ACC112 (cell line): Measurements from ENCODE around the gene KCTD16.

Source experiments
- H2AFZ ChIP-seq: fragments of 200-600 bp; sonication (generic); one replicate; pipeline ENCODE4 v1.6.0; 2017; ENCODE audit warnings: antibody characterized with exemption, low read length; ENCODE audit not compliant: unreplicated experiment
- H3K27ac ChIP-seq: fragments of 200-600 bp; sonication (generic); 2 replicates; pipeline ENCODE4 v1.5.1; 2014; ENCODE audit warnings: low read depth, mild to moderate bottlenecking, antibody characterized with exemption, low read length, moderate library complexity
- H3K27me3 ChIP-seq: fragments of 200-600 bp; sonication (generic); 2 replicates; pipeline ENCODE4 v1.6.1; 2014; ENCODE audit warnings: mild to moderate bottlenecking, antibody characterized with exemption, low read length, moderate library complexity, mixed read lengths; ENCODE audit not compliant: insufficient read depth
- H3K36me3 ChIP-seq: fragments of 200-600 bp; sonication (generic); 2 replicates; pipeline ENCODE4 v1.6.1; 2016; ENCODE audit warnings: mild to moderate bottlenecking, antibody characterized with exemption, low read length, moderate library complexity, mixed read lengths; ENCODE audit not compliant: insufficient read depth
- H3K4me1 ChIP-seq: fragments of 200-600 bp; sonication (generic); one replicate; pipeline ENCODE4 v1.6.1; 2016; ENCODE audit warnings: low read length, mixed read lengths; ENCODE audit not compliant: insufficient read depth, unreplicated experiment, control insufficient read depth
- H3K4me3 ChIP-seq: fragments of 200-600 bp; sonication (generic); 2 replicates; pipeline ENCODE4 v1.5.1; 2014; ENCODE audit warnings: mild to moderate bottlenecking, low read depth, low read length
- H3K79me2 ChIP-seq: fragments of 200-600 bp; sonication (generic); one replicate; pipeline ENCODE4 v1.6.0; 2016; ENCODE audit warnings: low read length; ENCODE audit not compliant: control insufficient read depth, unreplicated experiment, insufficient read depth

KCTD16 gene

DNA sequence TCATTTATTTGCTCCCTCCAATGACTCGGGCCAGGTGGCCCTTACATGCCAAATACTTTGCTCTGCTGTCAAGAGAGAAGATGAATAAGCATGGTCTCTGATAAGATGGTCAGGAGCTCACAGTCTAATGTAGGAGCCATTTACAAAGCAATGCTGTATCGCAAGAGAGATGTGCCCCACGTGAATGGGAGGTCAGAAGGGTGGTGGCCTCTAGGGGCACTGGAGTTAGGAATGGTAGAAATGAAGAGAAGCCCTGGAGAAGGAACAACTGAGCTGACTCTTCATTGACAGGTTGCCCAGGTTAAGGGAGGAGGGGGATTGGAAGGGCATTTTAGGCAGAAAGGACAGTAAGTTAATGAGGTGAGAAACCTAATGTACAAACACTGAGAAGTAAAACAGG is 286.5 kb downstream of the KCTD16 start:
- Histone ChIP-seq H3K27me3 (no peaks in the 10 kb centered on the region), H3K4me1 (no peaks in the 10 kb centered on the region), H3K27ac (no peak overlapping the region)

DNA sequence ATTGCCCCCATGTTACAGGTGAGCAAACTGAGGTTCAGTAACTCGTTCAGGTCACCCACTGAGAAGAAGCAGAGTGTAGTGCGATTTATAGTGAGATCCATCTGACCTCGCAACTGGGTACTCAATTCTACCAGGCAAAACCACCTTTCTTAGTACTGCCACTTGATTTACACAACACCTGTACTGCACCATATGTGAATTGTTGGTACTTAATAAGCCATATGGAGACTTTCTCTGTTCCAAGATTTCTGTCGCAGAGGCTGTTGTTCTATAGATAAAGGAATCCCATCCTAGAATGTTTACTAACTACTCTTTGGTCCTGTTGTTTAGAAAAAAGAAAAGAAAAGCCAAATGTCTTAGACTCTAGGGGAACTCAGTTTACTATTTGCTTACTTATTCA is 287.5 kb downstream of the KCTD16 start:
- H3K27ac ChIP-seq: no peak overlapping the region
- no peaks in the 10 kb centered on the region for H3K79me2 ChIP-seq
- no peaks in the 10 kb centered on the region for H3K4me1 ChIP-seq
- H2AFZ ChIP-seq: no peak overlapping the region
- H3K27me3 ChIP-seq: no peaks in the 10 kb centered on the region
- H3K36me3 ChIP-seq: no peaks in the 10 kb centered on the region
- no peak overlapping the region for H3K4me3 ChIP-seq

More for the DNA sequence above, 286.5 kb downstream of the KCTD16 start:
- H2AFZ ChIP-seq: no peak overlapping the region
- H3K36me3 ChIP-seq: no peaks in the 10 kb centered on the region
- no peak overlapping the region for H3K4me3 ChIP-seq
- H3K79me2 ChIP-seq: no peaks in the 10 kb centered on the region

DNA sequence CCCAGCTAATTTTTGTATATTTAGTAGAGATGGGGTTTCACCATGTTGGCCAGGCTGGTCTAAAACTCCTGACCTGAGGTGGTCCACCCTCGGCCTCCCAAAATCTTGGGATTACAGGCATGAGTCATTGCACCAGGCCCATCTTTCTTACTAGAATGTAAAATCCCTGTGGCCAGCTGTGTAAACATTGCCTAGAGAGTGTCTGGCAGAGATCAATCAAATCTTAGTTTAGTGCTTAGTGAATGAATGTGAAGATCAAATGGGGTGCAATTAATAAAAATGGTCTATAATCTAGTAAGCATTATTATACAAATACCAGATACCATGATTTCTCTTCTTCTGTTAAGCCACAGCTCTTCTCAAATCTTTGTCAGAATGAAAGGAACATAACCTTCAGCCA is 289.9 kb downstream of the KCTD16 start:
- Histone ChIP-seq H3K27me3 (no peaks in the 10 kb centered on the region), H3K4me3 (no peak overlapping the region), H3K4me1 (no peaks in the 10 kb centered on the region), H3K27ac (no peak overlapping the region), H3K79me2 (no peaks in the 10 kb centered on the region), H3K36me3 (no peaks in the 10 kb centered on the region), H2AFZ (no peak overlapping the region)

DNA sequence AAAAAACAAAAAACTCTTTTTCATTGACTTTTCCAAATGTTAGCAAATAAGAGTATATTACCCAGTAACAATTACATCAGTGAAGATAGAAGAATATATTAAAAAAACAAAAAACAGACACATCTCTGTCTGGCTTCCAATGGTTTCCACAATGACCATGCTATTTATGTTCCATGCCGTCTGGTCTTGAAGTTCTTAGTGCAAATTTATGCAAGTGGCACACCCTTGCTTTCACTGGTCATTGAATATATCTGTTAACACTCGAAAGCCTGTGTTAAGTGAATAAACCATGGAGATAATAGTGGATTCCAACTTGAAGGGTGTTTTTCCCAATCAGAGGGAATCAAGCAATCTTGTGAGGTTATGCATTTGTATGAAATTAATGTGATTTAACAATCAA is 291.9 kb downstream of the KCTD16 start:
- Histone ChIP-seq H3K4me1 (peaks cover 4% of the 10 kb centered on the region), H3K27ac (no peak overlapping the region), H3K4me3 (no peak overlapping the region), H2AFZ (no peak overlapping the region), H3K36me3 (no peaks in the 10 kb centered on the region), H3K27me3 (no peaks in the 10 kb centered on the region), H3K79me2 (no peaks in the 10 kb centered on the region)

DNA sequence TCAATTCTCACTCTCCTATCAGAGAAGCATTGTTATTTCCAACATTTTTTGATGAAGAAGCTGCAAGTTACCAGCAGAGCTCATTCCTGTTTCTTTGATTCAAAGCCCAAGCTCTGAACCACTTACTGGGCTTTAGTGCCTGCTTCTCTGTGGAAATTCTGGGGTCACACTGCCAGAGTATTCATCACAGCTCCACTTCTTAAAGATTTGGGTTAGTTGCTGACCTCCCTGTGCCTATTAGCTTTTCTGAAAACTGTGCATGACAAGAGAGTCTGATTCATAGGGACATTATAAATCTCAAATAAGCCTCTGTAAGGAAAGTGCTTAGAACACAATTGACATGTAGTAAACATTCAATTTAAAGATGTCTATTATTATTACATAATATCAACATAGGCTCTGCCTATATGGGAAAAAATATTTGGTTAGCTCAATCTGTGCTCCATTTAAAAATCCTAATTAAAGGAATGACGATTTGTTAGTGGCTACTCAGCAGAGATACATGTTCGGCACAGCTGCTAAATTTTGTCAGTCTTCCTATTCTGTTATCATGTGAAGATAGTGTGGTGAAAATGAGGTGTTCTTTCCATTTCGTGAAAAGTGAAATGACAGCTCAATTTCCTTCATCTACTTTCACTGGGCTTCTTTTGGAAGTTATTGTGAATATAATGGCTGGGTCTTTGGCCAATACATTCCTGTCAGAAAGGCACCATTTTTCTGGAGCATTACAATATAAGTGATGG is 293.0 kb downstream of the KCTD16 start:
- H3K27me3 ChIP-seq: no peaks in the 10 kb centered on the region
- H3K79me2 ChIP-seq: no peaks in the 10 kb centered on the region
- no peak overlapping the region for H3K27ac ChIP-seq
- H2AFZ ChIP-seq: no peak overlapping the region
- no peaks in the 10 kb centered on the region for H3K36me3 ChIP-seq
- no peak overlapping the region for H3K4me3 ChIP-seq
- H3K4me1 ChIP-seq: peaks cover 5% of the 10 kb centered on the region

DNA sequence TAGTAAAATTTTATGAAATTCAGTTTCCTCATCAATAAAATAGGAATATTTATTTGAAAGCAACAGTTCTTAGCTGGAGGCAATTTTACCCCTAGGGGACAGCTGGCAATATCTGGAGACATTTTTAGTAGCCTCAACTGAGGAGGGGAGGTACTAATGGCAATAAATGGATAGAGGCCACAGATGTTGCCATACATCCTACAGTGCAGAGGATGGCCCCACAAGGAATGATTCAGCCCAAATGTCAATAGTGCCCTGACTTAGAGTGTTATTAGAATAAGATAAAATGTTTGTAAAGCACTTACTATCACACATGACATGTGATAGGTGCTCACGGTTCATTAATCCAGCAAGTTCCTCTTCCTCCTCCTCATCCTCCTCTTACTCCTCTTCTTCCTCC is 293.6 kb downstream of the KCTD16 start:
- H2AFZ ChIP-seq: no peak overlapping the region
- no peak overlapping the region for H3K4me3 ChIP-seq
- H3K27ac ChIP-seq: no peak overlapping the region
- H3K36me3 ChIP-seq: no peaks in the 10 kb centered on the region
- peaks cover 5% of the 10 kb centered on the region for H3K4me1 ChIP-seq
- no peaks in the 10 kb centered on the region for H3K27me3 ChIP-seq
- no peaks in the 10 kb centered on the region for H3K79me2 ChIP-seq

DNA sequence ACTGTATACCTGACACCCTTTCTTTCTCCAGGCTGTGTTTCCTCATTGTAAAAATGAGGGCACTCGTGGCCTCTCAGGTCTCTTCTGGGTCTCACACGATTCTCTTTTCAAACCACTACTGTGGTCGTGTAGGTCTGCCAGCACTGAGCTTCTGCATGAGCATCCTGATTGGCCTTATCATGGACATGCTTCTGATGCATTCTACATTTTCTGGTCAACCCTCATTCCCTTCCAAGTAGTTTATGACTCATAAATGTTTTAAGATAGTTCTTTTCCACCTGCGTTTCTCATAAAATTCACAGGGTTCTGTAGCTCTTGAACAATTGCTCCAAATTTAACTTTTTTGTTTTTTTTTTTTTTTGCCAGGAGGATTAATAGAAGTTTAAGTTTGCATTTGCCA is 294.8 kb downstream of the KCTD16 start:
- Histone ChIP-seq H3K4me1 (peaks cover 5% of the 10 kb centered on the region), H3K4me3 (no peak overlapping the region), H3K27me3 (no peaks in the 10 kb centered on the region), H3K27ac (no peak overlapping the region), H3K36me3 (no peaks in the 10 kb centered on the region), H2AFZ (no peak overlapping the region), H3K79me2 (no peaks in the 10 kb centered on the region)

DNA sequence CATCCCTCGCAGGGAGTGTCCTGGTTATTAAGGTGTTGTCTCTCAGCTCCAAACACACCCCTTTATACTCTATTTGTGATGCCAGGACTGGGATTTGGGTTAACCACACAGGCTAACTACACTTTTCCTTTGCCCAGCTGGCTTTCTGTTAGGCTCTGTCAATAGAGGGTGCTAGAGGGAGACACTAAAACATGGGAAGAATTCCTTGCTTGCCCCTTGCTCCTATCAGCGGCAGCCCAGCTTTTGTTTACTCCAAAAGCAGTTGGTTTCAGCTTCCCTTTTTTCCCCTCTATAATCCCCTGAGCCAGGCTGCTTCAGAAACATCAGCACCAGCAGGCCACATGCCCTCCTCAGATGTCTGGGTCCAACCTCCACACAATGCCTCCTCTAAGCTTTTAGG is 297.1 kb downstream of the KCTD16 start:
- Histone ChIP-seq H3K4me1 (peaks cover 5% of the 10 kb centered on the region), H2AFZ (peak overlapping the region; percentile 53), H3K27ac (no peak overlapping the region)

DNA sequence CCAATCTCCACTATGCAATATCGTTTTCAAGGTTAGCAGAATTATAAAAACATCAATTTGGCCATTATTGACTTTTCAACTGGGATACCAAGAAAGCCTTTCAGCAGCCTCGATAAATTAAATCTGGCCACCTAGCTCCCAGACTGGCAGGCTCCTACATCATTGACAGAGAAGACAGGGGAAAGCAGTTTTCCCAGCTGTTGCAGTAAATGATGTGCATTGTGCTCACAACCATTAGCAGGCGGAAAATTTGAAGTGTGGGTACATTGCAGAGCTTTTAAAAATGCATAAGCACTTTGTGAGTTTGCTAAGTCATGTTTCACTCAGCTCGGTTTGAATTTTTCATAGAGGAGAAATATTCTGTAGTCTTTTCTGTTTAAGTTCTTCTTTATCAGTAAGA is 297.9 kb downstream of the KCTD16 start:
- H3K4me1 ChIP-seq: peaks cover 5% of the 10 kb centered on the region
- H3K79me2 ChIP-seq: no peaks in the 10 kb centered on the region
- H3K4me3 ChIP-seq: no peak overlapping the region
- H2AFZ ChIP-seq: no peak overlapping the region
- H3K27me3 ChIP-seq: no peaks in the 10 kb centered on the region
- no peaks in the 10 kb centered on the region for H3K36me3 ChIP-seq
- no peak overlapping the region for H3K27ac ChIP-seq

More for the DNA sequence above, 297.1 kb downstream of the KCTD16 start:
- H3K79me2 ChIP-seq: no peaks in the 10 kb centered on the region
- no peaks in the 10 kb centered on the region for H3K36me3 ChIP-seq
- no peak overlapping the region for H3K4me3 ChIP-seq
- H3K27me3 ChIP-seq: no peaks in the 10 kb centered on the region

DNA sequence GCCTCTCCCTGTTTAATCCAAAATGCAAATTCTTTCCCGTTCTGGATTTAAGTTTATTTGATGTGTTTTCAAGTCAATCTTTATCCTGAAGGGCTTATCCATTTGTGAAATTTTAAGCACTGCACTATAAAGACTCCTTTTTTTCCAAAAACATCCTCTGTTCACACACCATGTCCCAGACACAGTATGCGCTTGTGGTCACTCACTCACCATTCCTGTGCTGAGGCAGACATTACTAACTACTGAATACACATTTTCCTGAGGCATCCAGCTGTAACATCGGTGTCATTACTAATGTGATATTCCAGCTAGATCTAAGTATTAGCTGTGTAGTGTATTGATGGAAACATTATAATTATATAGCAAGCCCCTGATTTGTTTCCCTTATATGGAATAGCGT is 298.4 kb downstream of the KCTD16 start:
- H3K4me1 ChIP-seq: peaks cover 5% of the 10 kb centered on the region
- H3K79me2 ChIP-seq: no peaks in the 10 kb centered on the region
- no peaks in the 10 kb centered on the region for H3K36me3 ChIP-seq
- no peaks in the 10 kb centered on the region for H3K27me3 ChIP-seq
- H2AFZ ChIP-seq: no peak overlapping the region
- no peak overlapping the region for H3K4me3 ChIP-seq
- no peak overlapping the region for H3K27ac ChIP-seq

DNA sequence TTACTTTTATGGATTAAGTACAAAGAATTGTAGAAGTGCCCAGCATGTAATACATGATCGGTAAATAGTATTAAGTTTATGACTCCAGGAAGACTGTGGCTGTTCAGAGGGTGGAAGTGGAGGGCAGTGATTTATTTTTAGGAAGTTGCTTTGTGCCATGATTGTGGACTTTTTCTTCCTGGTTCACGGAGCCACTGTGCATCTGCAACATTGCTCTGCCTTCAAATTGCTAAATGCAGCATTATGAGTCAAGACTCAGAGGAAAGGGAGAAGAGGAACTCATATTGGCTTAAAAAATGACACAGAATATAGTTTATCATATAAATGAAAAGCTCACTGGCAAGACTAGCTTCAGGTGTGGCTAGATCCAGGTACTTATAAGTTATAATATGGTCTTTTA is 301.5 kb downstream of the KCTD16 start:
- H3K4me3 ChIP-seq: no peak overlapping the region
- H2AFZ ChIP-seq: no peak overlapping the region
- H3K79me2 ChIP-seq: no peaks in the 10 kb centered on the region
- H3K4me1 ChIP-seq: peaks cover 4% of the 10 kb centered on the region
- no peaks in the 10 kb centered on the region for H3K36me3 ChIP-seq
- H3K27ac ChIP-seq: no peak overlapping the region
- no peaks in the 10 kb centered on the region for H3K27me3 ChIP-seq
